VCaP (cell line): ENCODE data around the gene MKKS.

Experiments
- H3K27ac ChIP-seq: fragments of 450-650 bp; 2 replicates; pipeline ENCODE4 v1.5.1; 2017
- TF ChIP-seq, protein P1 (sequence below): fragments of 450-650 bp; conservative IDR thresholded peaks from 2 replicates; pipeline ENCODE4 v1.5.1; 2017; ENCODE audit warnings: mild to moderate bottlenecking, moderate library complexity

MKKS gene

GRCh38 chr20:10376270-10377075 is 57.5 kb downstream of the MKKS start:
- TF ChIP-seq, protein P1, sequence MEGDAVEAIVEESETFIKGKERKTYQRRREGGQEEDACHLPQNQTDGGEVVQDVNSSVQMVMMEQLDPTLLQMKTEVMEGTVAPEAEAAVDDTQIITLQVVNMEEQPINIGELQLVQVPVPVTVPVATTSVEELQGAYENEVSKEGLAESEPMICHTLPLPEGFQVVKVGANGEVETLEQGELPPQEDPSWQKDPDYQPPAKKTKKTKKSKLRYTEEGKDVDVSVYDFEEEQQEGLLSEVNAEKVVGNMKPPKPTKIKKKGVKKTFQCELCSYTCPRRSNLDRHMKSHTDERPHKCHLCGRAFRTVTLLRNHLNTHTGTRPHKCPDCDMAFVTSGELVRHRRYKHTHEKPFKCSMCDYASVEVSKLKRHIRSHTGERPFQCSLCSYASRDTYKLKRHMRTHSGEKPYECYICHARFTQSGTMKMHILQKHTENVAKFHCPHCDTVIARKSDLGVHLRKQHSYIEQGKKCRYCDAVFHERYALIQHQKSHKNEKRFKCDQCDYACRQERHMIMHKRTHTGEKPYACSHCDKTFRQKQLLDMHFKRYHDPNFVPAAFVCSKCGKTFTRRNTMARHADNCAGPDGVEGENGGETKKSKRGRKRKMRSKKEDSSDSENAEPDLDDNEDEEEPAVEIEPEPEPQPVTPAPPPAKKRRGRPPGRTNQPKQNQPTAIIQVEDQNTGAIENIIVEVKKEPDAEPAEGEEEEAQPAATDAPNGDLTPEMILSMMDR = no peak
- no peak overlapping the region for H3K27ac ChIP-seq

DNA sequence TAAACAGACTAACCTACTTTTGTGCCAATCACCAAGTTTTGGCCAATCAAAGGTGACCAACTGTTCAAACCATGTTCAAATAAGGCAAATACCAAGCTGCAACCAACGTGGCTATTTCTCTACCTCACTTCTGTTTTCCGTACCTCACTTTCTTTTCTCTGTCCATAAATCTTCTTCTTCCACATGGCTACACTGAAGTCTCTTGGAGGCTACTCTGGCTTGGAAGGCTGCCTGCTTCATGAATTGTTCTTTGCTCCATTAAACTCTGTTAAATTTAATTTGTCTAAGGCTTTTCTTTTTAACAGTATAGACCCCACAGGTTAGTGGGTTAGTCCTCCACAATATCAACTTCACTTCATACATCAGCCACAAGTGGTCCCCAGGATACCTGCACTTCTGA is 58.8 kb downstream of the MKKS start:
- TF ChIP-seq, protein P1 = no peak
- H3K27ac ChIP-seq = no peak overlapping the region

DNA sequence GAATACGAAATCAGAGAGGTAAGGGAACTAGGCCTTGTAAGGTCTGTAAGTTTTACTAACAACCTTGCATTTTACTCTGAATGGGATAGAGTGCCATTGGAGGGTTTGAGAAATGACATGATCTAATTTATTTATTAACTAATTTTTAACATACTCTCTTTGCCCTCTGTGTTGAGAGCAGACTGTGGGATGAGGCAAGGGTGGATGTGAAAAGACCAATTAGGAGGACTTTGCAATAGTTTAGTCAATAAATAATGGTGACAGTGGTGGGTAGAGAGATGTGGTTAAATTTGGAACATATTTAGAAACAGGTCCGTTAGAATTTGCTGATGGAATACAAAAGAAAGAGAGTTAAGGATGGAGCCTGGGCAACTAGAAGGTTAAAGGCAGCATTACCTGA is 60.0 kb downstream of the MKKS start:
- H3K27ac ChIP-seq = no peak overlapping the region
- TF ChIP-seq, protein P1 = no peak

DNA sequence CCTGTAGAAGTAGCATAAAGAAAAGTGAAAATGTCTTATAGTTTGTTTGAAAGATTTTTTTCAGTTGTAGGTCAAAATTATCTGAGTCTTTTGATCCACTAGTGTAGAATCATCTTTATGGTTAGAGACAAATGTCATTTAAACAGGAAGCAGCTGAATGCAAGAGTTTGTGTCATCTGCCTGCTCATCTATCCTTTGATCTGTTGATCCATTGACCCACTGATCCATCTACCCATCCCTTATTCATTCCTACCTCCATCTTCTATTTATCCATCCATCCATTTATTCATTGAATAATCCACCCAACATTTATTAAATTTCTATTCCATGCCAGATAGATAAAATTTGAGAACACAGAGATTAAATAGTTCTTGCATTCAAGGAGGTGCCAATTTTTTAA is 62.6 kb downstream of the MKKS start:
- H3K27ac ChIP-seq = no peak overlapping the region
- TF ChIP-seq, protein P1 = no peak

DNA sequence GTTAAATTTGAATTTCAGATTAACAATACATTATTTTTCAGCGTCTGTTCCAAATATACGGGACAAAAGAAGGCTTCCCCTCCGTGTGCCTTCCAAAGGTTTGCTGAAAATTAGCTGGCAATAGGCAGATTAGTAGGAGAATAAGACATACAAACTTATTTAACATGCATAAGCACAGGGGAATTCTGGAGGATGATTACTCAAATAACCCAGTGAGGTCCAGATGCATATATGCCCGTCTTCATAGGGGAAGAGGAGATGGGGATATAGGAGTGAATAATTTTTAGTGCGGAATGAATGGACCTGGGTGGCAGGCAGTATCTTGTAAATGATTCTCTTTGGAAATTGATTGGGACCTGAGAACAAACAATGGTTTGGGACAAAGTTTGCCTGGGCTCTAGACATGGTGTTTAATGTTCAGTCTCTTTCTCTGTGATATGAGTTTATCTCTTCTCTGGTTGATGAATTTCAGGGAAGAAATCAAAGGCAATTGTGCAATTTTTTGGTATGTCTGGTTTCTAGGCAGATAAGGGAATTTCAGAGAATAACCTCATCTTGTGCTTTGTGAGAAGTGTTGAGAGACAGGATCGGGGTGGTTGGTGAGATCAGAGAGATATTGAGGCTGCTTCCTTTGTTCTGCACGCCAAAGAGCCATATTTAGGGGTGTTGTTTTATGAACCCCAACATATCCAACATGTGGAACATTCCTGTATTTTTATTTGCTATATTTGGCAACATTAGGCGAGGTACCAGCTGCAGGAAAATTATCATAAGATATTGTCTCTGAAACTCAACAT is 63.7 kb downstream of the MKKS start:
- no peak overlapping the region for H3K27ac ChIP-seq
- TF ChIP-seq, protein P1 = no peak

GRCh38 chr20:10369723-10370090 is 64.3 kb downstream of the MKKS start:
- no peak overlapping the region for H3K27ac ChIP-seq
- TF ChIP-seq, protein P1 = no peak

GRCh38 chr20:10368702-10369041 is 65.3 kb downstream of the MKKS start:
- TF ChIP-seq, protein P1 = no peak
- no peak overlapping the region for H3K27ac ChIP-seq
